GM21447 (cell line): ENCODE results near the gene HDAC5.

Experiments
- ATAC-seq: cut with Tn5 transposase; IDR thresholded peaks from one replicate; pipeline ENCODE4 v1.9.1; 2021; ENCODE audit not compliant: unreplicated experiment

Gene HDAC5

DNA sequence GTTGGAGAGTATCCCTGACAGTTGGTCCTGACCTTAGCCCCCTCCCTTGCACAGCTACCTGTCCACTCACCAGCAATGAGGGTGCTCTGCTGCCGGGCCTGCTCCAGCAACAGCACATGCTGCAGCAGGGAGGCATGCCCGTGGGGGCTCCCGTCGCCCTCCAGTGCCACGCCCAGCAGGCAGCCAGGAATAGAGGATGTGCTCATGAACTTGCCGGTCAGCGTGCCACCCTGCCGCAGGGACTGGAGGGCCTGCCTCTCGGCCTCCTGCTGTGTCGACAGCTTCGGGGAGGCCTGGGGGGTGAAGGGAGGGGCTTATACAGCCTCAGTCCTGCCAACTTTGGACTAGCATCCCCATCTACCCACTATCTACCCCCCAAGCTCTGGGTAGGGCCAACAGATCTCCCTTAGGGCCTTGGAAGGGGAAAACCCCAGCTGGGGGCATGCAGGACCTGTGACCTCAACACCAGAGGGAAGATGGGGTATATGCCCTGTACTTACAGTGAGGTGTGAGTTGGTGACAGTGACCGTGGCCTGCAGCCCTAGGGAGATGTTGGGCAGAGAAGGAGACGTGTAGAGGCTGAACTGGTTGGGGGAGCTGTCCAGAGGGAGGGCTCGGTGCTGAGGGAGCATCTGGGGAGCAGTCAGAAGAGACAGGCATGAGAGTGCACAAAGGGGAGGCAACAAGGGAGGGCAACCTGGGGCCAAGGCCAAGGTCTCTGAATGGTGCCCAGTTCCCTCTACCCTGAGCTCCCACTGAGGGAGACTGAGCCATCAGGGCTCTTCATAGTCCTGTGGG lies 32.0 kb downstream of the HDAC5 start:
- no peak for ATAC-seq

GRCh38 chr17:44088254-44088653 lies 35.2 kb downstream of the HDAC5 start:
- ATAC-seq, result no peak

DNA sequence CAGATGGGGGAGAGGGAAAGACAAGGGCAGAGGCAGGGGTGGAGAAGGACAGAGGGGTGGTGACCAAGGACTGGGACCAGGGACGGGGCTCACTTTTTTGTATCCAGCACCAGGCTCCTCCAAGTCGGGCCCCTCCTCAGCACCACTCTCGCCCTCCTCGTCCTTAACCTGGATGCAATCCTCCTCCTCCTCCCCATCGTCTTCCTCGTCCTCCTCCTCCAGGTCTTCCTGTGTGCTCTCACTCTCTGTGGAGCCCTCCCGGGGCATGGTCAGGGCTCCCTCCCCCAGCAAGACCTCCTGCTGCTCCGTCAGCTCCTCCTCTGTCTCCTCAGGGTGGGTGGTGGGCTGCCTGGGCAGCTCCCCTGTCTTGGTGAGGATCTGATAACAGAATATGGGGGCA lies 36.1 kb downstream of the HDAC5 start:
- no peak for ATAC-seq

- no peak for ATAC-seq
Measured at GRCh38 chr17:44086364-44087311, 36.8 kb downstream of the HDAC5 start.

GRCh38 chr17:44085908-44086307 lies 37.5 kb downstream of the HDAC5 start:
- no peak for ATAC-seq

GRCh38 chr17:44084921-44085320 lies 38.5 kb downstream of the HDAC5 start:
- no peak for ATAC-seq

GRCh38 chr17:44084131-44084538 lies 39.3 kb downstream of the HDAC5 start:
- no peak for ATAC-seq

DNA sequence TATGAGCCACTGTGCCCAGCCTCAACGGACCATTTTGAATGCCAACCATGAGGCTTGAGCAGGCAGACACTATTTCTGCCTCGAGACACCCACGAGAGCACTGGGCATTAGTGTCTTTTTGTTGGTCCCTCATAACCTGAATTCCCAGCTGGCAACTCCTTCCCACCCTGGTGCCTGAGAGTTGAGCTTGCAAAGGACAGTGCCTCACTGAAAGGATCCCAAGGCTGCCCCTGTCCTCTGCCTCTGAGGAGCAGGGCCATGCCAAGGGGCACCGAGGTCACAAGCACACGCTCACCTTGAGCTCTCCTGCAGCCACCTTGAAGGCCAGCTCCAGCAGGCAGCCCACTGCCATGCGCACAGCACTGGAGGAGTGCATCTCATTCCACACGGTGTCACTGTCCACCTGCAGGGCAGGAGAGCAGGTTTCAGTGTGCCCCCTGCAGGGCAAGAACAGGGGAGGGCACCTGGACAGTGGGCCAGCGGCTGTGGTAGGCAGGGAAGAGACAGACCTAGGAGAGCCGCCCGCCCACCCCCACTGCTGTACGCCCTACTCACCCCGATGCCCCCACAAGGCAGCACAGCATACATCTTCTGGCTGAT lies 40.1 kb downstream of the HDAC5 start:
- ATAC-seq, result no peak

GRCh38 chr17:44082256-44082927 lies 41.0 kb downstream of the HDAC5 start:
- no peak for ATAC-seq

- ATAC-seq, result no peak
Measured at GRCh38 chr17:44081681-44082080, 41.8 kb downstream of the HDAC5 start.

GRCh38 chr17:44079877-44080821 lies 43.3 kb downstream of the HDAC5 start:
- ATAC-seq, result no peak

DNA sequence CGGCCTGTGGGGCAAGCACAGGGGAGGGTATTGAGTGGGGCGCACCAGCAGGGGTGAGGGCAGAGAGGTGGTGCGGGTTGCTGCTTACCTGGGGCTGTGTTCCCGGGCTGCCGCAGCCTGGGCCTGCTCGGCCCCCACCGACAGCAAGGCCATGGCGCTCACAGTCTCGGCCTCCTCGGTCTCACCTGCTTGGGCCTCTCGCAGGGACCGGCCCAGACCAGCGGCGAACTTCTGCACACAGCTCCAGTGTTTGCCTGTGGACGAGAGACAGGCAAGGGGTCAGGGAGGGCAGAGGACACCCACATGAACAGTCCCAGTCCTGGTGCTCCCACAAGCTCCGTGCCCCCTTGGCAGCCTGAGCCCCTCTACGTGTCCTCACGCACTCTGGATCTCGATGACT lies 45.0 kb downstream of the HDAC5 start:
- no peak for ATAC-seq

DNA sequence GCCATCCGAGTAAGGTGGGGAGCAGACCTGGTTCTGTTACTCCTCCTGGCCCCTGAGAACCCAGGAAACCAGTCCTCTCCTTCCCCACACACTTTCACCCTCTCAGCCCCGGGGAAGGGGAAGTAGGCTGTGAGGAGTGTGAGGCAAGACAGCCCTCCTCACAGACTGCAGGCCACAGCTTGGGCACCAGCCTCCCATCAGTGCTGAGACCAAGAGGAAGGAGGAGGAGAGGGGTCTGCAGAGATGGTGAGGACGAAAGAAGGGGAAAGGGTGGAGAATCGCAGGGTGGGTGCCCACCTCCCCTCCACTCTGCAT lies 45.9 kb downstream of the HDAC5 start:
- ATAC-seq, result no peak

- ATAC-seq, result no peak
Measured at GRCh38 chr17:44076716-44077594, 46.5 kb downstream of the HDAC5 start.

GRCh38 chr17:44075598-44076293 lies 47.7 kb downstream of the HDAC5 start:
- no peak for ATAC-seq

GRCh38 chr17:44074911-44075285 lies 48.5 kb downstream of the HDAC5 start:
- ATAC-seq, result no peak

DNA sequence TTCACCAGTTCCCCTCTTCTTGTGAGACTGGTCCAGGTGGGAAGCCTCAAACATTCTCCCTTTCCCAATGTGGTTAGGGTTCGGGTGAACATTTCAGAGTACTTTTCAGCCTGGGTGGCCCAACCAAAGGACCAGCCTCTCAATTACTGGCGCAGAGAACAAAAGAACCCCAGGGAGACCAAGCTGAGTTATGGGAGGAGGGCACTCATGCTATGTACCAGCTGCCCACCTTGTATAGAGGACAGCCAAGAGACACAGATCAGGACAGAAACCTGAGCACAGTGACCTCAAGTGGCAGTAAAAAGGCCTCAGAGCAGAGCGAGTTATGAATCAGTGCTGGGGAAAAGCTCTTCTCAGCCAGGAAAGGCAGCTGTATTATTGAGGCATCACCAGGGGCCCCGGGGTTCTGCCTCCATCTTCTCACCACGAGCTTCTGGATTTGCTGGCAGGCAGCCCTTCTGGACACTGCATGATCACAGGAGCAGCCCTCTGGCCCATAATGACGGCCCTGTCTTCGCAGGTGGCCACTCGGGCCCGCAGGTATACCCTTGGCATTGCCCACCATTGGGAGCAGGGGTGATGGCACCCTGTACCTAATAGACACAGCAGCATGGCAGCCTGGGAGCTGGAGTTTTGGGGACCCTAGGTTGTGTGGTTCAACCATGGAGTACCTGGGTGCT lies 49.1 kb downstream of the HDAC5 start:
- ATAC-seq, result no peak

- ATAC-seq, result no peak
Measured at GRCh38 chr17:44071772-44072171, 51.7 kb downstream of the HDAC5 start.
